Upper lobe of left lung (tissue), 6 donors: Measurements from ENCODE around the gene STOX2. TPM values are rescaled to one million over a fixed set of nuclear protein-coding genes. Genes with fewer than 3 reads are reported as not detected.

Source experiments
- ATAC-seq, 2 donors: fragments of 200-7000 bp; cut with Tn5 transposase; one replicate each; pipeline ENCODE4 v1.9.1; 2022; ENCODE audit warnings: mild to moderate bottlenecking in 2 of 2, moderate library complexity in 2 of 2; ENCODE audit not compliant: low FRiP score in 2 of 2
- DNase-seq, 2 donors: peaks; one replicate each; pipeline ENCODE4 v3.0.0-alpha.2; 2019 to 2020
- H3K27ac ChIP-seq, 4 donors: fragments of 200-600 bp; sonication (generic); one replicate each; pipeline ENCODE4 v1.5.1; 2016 to 2019
- H3K27me3 ChIP-seq, 4 donors: fragments of 200-600 bp; sonication (generic); one replicate each; pipeline ENCODE4 v1.5.1; 2017 to 2019
- H3K36me3 ChIP-seq, 4 donors: fragments of 200-600 bp; sonication (generic); one replicate each; pipeline ENCODE4 v1.5.1; 2016 to 2019
- H3K4me1 ChIP-seq, 4 donors: fragments of 200-600 bp; sonication (generic); one replicate each; pipeline ENCODE4 v1.5.1; 2018 to 2019
- H3K4me3 ChIP-seq, 4 donors: fragments of 200-600 bp; sonication (generic); one replicate each; pipeline ENCODE4 v1.5.1; 2017 to 2019; ENCODE audit warnings: mild to moderate bottlenecking in 2 of 4, moderate library complexity in 1 of 4
- H3K9me3 ChIP-seq, 4 donors: fragments of 200-600 bp; sonication (generic); one replicate each; pipeline ENCODE4 v1.5.1; 2018 to 2019
- EP300 ChIP-seq, 4 donors: sonication (generic); formaldehyde crosslinking; IDR thresholded peaks; one replicate each; pipeline ENCODE4 v1.5.1; 2017; ENCODE audit warnings: antibody characterized with exemption in 4 of 4, control low read depth in 2 of 4
- POLR2A ChIP-seq, 4 donors: fragments of 450-650 bp; IDR thresholded peaks; one replicate each; pipeline ENCODE4 v1.5.1; 2016 to 2017; ENCODE audit warnings: antibody characterized with exemption in 4 of 4, mild to moderate bottlenecking in 2 of 4
- POLR2AphosphoS5 ChIP-seq, 2 donors: sonication (generic); formaldehyde crosslinking; IDR thresholded peaks; one replicate each; pipeline ENCODE4 v1.5.1; 2017; ENCODE audit warnings: antibody characterized with exemption in 2 of 2
- WGBS, 2 donors: methylation state at CpG; one replicate each; pipeline ENCODE4 v1.1.5; 2017 to 2018; 5-methylcytosine and 5-hydroxymethylcytosine counted together
- total RNA-seq, 6 donors: library from RNA; depleted of rRNA in 4 of 6; stranded (reverse); fragments of >200 nt in 4 of 6; gene quantifications; one replicate each; pipeline versions ENCODE4 v1.1.0 to v1.2.1, GENCODE V29; 2016 to 2021
- TF ChIP-seq, protein P1 (sequence below), 6 experiments: fragments of 450-650 bp in 4 of 6; fragments of 200-600 bp in 2 of 6; sonication (generic) in 2 of 6; IDR thresholded peaks; one replicate each; pipeline ENCODE4 v1.5.1; 2016 to 2019; ENCODE audit warnings: antibody characterized with exemption in 6 of 6
- donor health status: DM: no; HTN: no; CAD: no; lungs with moderate emphysema.
- donor health status: DM: no; HTN: yes; CAD: no; lungs with severe emphysema.

The STOX2 gene
- total RNA-seq, 6 donors from 2014 or later = 10.1 to 49.2 (median 24.1) TPM

DNA sequence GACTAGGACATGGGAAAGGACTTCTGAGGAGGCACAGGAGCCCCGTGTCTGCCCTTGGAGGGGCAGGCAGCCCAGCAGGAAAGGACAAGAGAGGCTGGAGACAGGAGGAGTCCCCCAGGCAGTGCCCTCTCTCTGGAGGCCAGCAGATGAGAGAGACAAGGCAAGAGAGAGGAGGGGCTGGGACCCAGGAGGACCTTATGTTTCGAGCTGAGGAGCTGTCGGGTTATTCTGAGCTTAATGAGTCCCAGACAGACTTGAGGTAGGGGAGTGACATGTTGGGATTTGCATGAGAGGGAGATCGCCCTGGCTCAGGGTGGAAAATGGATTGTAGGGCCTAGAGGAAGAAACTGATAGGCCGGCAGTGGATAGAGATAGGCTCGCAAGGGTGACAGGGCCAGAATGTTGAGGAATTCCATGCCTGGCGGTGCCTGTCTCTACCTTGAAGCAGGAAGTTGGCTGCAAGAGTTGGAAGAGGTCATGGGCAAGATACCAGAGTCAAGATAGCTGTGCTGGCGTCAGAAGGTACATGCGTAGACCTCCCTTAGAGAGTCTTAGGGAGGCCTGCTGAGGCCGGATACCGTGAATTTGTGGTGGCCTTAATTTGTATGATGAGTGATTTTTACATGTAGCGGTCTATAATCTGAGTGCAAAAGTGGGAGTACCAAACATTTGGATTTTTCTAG lies 19.4 kb downstream of the STOX2 start:
- H3K27me3 ChIP-seq = no peaks in the 10 kb centered on the region
- ATAC-seq = no peak
- H3K4me1 ChIP-seq = no peaks in the 10 kb centered on the region
- no peak for TF ChIP-seq EP300 (IDR thresholded peaks at IDR 0.05)
- TF ChIP-seq, protein P1, sequence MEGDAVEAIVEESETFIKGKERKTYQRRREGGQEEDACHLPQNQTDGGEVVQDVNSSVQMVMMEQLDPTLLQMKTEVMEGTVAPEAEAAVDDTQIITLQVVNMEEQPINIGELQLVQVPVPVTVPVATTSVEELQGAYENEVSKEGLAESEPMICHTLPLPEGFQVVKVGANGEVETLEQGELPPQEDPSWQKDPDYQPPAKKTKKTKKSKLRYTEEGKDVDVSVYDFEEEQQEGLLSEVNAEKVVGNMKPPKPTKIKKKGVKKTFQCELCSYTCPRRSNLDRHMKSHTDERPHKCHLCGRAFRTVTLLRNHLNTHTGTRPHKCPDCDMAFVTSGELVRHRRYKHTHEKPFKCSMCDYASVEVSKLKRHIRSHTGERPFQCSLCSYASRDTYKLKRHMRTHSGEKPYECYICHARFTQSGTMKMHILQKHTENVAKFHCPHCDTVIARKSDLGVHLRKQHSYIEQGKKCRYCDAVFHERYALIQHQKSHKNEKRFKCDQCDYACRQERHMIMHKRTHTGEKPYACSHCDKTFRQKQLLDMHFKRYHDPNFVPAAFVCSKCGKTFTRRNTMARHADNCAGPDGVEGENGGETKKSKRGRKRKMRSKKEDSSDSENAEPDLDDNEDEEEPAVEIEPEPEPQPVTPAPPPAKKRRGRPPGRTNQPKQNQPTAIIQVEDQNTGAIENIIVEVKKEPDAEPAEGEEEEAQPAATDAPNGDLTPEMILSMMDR (IDR thresholded peaks at IDR 0.05) = no peak
- TF ChIP-seq POLR2A (IDR thresholded peaks at IDR 0.05) = no peak
- no peak for TF ChIP-seq POLR2AphosphoS5 (IDR thresholded peaks at IDR 0.05)
- DNase-seq = no peak
- no peak overlapping the region for H3K27ac ChIP-seq
- no peaks in the 10 kb centered on the region for H3K36me3 ChIP-seq
- WGBS, 2 donors = 95 to 96% methylated on average over 12 of the region's 12 CpGs
- no peaks in the 10 kb centered on the region for H3K9me3 ChIP-seq
- no peak overlapping the region for H3K4me3 ChIP-seq

DNA sequence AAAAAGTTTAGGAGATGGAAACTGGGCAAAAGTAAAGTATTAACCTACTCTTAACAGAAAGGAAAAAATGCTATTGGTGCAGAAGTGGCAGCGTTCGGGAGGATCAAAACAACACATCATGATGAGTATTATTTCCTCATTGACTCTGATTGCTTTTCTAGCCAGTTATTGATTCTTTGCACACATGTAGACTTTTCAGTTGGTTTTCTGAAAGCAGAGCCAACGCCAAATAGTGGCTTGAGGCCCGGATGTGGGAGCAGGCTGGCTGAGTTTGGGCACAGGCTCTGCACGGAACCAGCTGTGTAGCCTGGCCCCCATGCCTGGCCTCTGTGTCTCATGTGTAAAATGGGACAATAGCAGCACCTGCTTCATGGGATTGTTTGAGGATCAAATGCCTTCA lies 21.8 kb downstream of the STOX2 start:
- TF ChIP-seq EP300 (IDR thresholded peaks at IDR 0.05) = no peak
- TF ChIP-seq POLR2A (IDR thresholded peaks at IDR 0.05) = no peak
- TF ChIP-seq, protein P1 (IDR thresholded peaks at IDR 0.05) = no peak
- TF ChIP-seq POLR2AphosphoS5 (IDR thresholded peaks at IDR 0.05) = no peak
- ATAC-seq (no peak), DNase-seq (no peak)
- Histone ChIP-seq H3K36me3 (no peaks in the 10 kb centered on the region), H3K27me3 (no peaks in the 10 kb centered on the region), H3K4me1 (no peaks in the 10 kb centered on the region), H3K9me3 (no peaks in the 10 kb centered on the region), H3K27ac (no peak overlapping the region), H3K4me3 (no peak overlapping the region)
- 92 to 95% methylated on average over 5 of the region's 5 CpGs for WGBS, 2 donors

DNA sequence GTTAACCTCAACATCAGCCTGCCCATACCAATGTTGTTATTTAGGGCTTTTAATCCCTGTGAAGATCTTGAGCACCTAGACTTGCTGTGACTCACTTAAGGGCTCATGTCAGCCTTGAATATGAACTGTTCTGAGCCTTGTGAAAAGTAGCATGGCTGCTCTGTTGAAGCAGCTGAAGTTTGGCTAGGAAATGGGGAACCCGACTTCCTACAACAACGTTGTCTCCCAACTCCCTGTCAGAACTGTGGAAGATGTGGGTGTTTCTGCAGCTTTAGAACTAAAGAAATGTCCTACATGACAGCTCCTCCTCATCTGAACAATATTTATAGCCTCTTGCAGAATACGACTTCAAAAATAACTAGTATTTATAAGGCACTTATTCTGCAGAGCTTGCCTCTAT lies 27.5 kb downstream of the STOX2 start:
- 72 to 84% methylated on average over 3 of the region's 3 CpGs for WGBS, 2 donors
- Histone ChIP-seq H3K4me3 (no peak overlapping the region), H3K27me3 (no peaks in the 10 kb centered on the region), H3K27ac (no peak overlapping the region), H3K36me3 (no peaks in the 10 kb centered on the region), H3K9me3 (no peaks in the 10 kb centered on the region), H3K4me1 (no peaks in the 10 kb centered on the region)
- TF ChIP-seq EP300 (IDR thresholded peaks at IDR 0.05) (no peak), POLR2A (IDR thresholded peaks at IDR 0.05) (no peak), POLR2AphosphoS5 (IDR thresholded peaks at IDR 0.05) (no peak)
- TF ChIP-seq, protein P1 (IDR thresholded peaks at IDR 0.05) = no peak
- DNase-seq (no peak), ATAC-seq (no peak)

DNA sequence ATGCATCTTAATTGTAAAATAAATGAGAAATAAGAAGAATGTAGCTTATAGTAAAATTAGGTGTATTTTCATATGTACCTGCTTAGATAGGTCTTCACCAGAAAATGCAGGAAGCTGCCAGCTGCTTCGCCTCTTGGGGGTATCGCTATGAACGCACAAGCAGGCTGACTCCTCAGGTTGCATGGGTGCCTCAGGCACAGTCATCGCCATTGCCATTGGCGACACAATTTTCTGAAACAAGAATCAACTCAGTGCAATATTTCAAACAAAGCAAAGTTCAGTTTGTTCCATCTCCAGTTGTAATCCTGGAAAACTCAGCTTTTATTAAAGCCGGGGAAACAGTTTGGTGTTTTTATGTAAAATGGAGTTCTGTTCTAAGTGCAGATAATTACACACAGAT lies 29.7 kb downstream of the STOX2 start:
- Histone ChIP-seq H3K4me1 (no peaks in the 10 kb centered on the region), H3K27me3 (no peaks in the 10 kb centered on the region), H3K36me3 (no peaks in the 10 kb centered on the region), H3K27ac (no peak overlapping the region), H3K9me3 (no peaks in the 10 kb centered on the region), H3K4me3 (no peak overlapping the region)
- DNase-seq (no peak), ATAC-seq (no peak)
- 89 to 96% methylated on average over 6 of the region's 6 CpGs for WGBS, 2 donors
- TF ChIP-seq POLR2AphosphoS5 (IDR thresholded peaks at IDR 0.05) (no peak), POLR2A (IDR thresholded peaks at IDR 0.05) (no peak), EP300 (IDR thresholded peaks at IDR 0.05) (no peak)
- TF ChIP-seq, protein P1 (IDR thresholded peaks at IDR 0.05) = no peak
